Natural killer cell (primary cell): ENCODE measurements around the gene SULF2. TPM values are rescaled to one million over a fixed set of nuclear protein-coding genes. Genes with fewer than 3 reads are reported as not detected.

Experiments used
- ATAC-seq, 3 donors: fragments of 150-1000 bp in 2 of 3; fragments of 200-7000 bp in 1 of 3; cut with Tn5 transposase; 1 replicate in 1 of 3; 2 replicates in 2 of 3; pipeline ENCODE4 v1.10.0; 2021; ENCODE audit warnings: mild to moderate bottlenecking in 2 of 3, moderate library complexity in 2 of 3
- DNase-seq, 2 donors: peaks; one replicate each; pipeline versions ENCODE4 v3.0.0 to v3.0.0-alpha.2; 2013 to 2021; ENCODE audit warnings: mixed read lengths in 1 of 2
- H3K27ac ChIP-seq: one replicate; pipeline ENCODE4 v1.5.1; 2013; ENCODE audit warnings: mild to moderate bottlenecking, low read length
- H3K27me3 ChIP-seq: one replicate; pipeline ENCODE4 v1.6.1; 2013; ENCODE audit warnings: low read length; ENCODE audit not compliant: control insufficient read depth, insufficient read depth
- H3K36me3 ChIP-seq: one replicate; pipeline ENCODE4 v1.6.1; 2013; ENCODE audit warnings: low read length; ENCODE audit not compliant: control insufficient read depth, insufficient read depth
- H3K4me1 ChIP-seq: one replicate; pipeline ENCODE4 v1.6.1; 2013; ENCODE audit warnings: low read length; ENCODE audit not compliant: control insufficient read depth, insufficient read depth
- H3K4me3 ChIP-seq: one replicate; pipeline ENCODE4 v1.5.1; 2013; ENCODE audit warnings: low read length
- H3K9me3 ChIP-seq: one replicate; pipeline ENCODE4 v1.6.1; 2013; ENCODE audit warnings: low read length; ENCODE audit not compliant: control insufficient read depth, insufficient read depth
- H3K27ac Mint-ChIP-seq, 2 donors: one replicate each; pipeline ENCODE4 v1.8.0; 2022; ENCODE audit warnings: mild to moderate bottlenecking in 2 of 2, mixed read lengths in 2 of 2, moderate library complexity in 1 of 2
- H3K27me3 Mint-ChIP-seq, 2 donors: one replicate each; pipeline ENCODE4 v1.8.0; 2022; ENCODE audit warnings: low read depth in 2 of 2, mixed read lengths in 2 of 2
- H3K36me3 Mint-ChIP-seq: one replicate; pipeline ENCODE4 v1.8.0; 2022; ENCODE audit warnings: mixed read lengths
- H3K4me1 Mint-ChIP-seq, 2 donors: one replicate each; pipeline ENCODE4 v1.8.0; 2022; ENCODE audit warnings: mixed read lengths in 2 of 2
- H3K4me3 Mint-ChIP-seq: one replicate; pipeline ENCODE4 v1.8.0; 2022; ENCODE audit warnings: mild to moderate bottlenecking, moderate library complexity, mixed read lengths
- H3K9me3 Mint-ChIP-seq, 2 donors: one replicate each; pipeline ENCODE4 v1.8.0; 2022; ENCODE audit warnings: mixed read lengths in 2 of 2
- CTCF ChIP-seq: fragments of 200-600 bp; IDR thresholded peaks from one replicate; pipeline ENCODE4 v1.8.0; 2022; ENCODE audit warnings: antibody characterized with exemption
- WGBS: methylation state at CpG from one replicate; pipeline ENCODE4 v1.1.7; 2013; ENCODE audit warnings: missing lambda C conversion rate; ENCODE audit not compliant: insufficient coverage; 5-methylcytosine and 5-hydroxymethylcytosine counted together
- intact Hi-C: fragments of 100-400 bp; cut with micrococcal nuclease; formaldehyde crosslinking; loops from one replicate; pipeline ENCODE4 v1.14.2; 2022
- total RNA-seq, 4 donors: library from RNA; stranded (reverse); fragments of 120-200 nt in 1 of 4; gene quantifications; one replicate each; pipeline versions ENCODE4 v1.2.3 to v1.2.4, GENCODE V29; 2013 to 2022

Gene SULF2
- total RNA-seq, 3 donors from 2014 or later (not counting 1 experiment from before 2014, with no cell fraction given): 8.1 to 48.7 (median 12.3) TPM

GRCh38 chr20:47618479-47618878 is 166.8 kb downstream of the SULF2 start:
- Histone ChIP-seq H3K9me3 (no peaks in the 10 kb centered on the region), H3K36me3 (peaks cover 10% of the 10 kb centered on the region), H3K27me3 (no peaks in the 10 kb centered on the region), H3K4me1 (no peaks in the 10 kb centered on the region), H3K27ac (no peak overlapping the region), H3K4me3 (no peak overlapping the region)
- ATAC-seq (no peak), DNase-seq (no peak)
- 96% methylated on average over 4 of the region's 6 CpGs for WGBS
- Mint-ChIP-seq H3K4me3 (no peak overlapping the region), H3K36me3 (peaks cover 9% of the 10 kb centered on the region), H3K9me3 (no peaks in the 10 kb centered on the region), H3K27me3 (no peaks in the 10 kb centered on the region), H3K4me1 (peaks cover 14 to 20% of the 10 kb centered on the region in 2 donors), H3K27ac (no peak overlapping the region)
- intact Hi-C loops: no loop called here
- no peak for TF ChIP-seq CTCF

GRCh38 chr20:47614703-47615309 is 170.5 kb downstream of the SULF2 start:
- H3K4me1 Mint-ChIP-seq: peaks cover 26 to 34% of the 10 kb centered on the region in 2 donors
- Histone ChIP-seq H3K4me3 (no peak overlapping the region), H3K27me3 (no peaks in the 10 kb centered on the region), H3K4me1 (peaks cover 7% of the 10 kb centered on the region), H3K36me3 (no peaks in the 10 kb centered on the region), H3K27ac (no peak overlapping the region), H3K9me3 (no peaks in the 10 kb centered on the region)
- 100% methylated on average over 2 of the region's 2 CpGs for WGBS
- no peaks in the 10 kb centered on the region for H3K9me3 Mint-ChIP-seq
- H3K36me3 Mint-ChIP-seq: no peaks in the 10 kb centered on the region
- DNase-seq: no peak
- no peak overlapping the region for H3K4me3 Mint-ChIP-seq
- peak overlapping the region in 1 of 2 donors; percentile 63 for H3K27ac Mint-ChIP-seq
- H3K27me3 Mint-ChIP-seq: no peaks in the 10 kb centered on the region
- no peak for TF ChIP-seq CTCF
- ATAC-seq: no peak
- intact Hi-C loops: no loop called here

- H3K27ac Mint-ChIP-seq: peak overlapping the region; percentile 16 to 89
- no peaks in the 10 kb centered on the region for H3K9me3 ChIP-seq
- H3K36me3 ChIP-seq: no peaks in the 10 kb centered on the region
- H3K27ac ChIP-seq: no peak overlapping the region
- H3K4me3 ChIP-seq: no peak overlapping the region
- no peak for DNase-seq
- H3K27me3 Mint-ChIP-seq: no peaks in the 10 kb centered on the region
- intact Hi-C loops: no loop called here
- H3K27me3 ChIP-seq: no peaks in the 10 kb centered on the region
- no peak for TF ChIP-seq CTCF
- peaks cover 26 to 34% of the 10 kb centered on the region in 2 donors for H3K4me1 Mint-ChIP-seq
- WGBS: no CpG with 5 or more reads among the region's 2 CpGs
- peaks cover 7% of the 10 kb centered on the region for H3K4me1 ChIP-seq
- ATAC-seq: no peak
- H3K36me3 Mint-ChIP-seq: no peaks in the 10 kb centered on the region
- no peaks in the 10 kb centered on the region for H3K9me3 Mint-ChIP-seq
- H3K4me3 Mint-ChIP-seq: no peak overlapping the region
Measured at GRCh38 chr20:47612670-47613069, 172.6 kb downstream of the SULF2 start.

- Histone ChIP-seq H3K27ac (no peak overlapping the region), H3K4me3 (no peak overlapping the region), H3K9me3 (no peaks in the 10 kb centered on the region), H3K4me1 (peaks cover 7% of the 10 kb centered on the region), H3K27me3 (no peaks in the 10 kb centered on the region), H3K36me3 (no peaks in the 10 kb centered on the region)
- no peak for TF ChIP-seq CTCF
- Mint-ChIP-seq H3K27me3 (no peaks in the 10 kb centered on the region), H3K4me3 (no peak overlapping the region), H3K9me3 (no peaks in the 10 kb centered on the region), H3K4me1 (peaks cover 34 to 42% of the 10 kb centered on the region in 2 donors), H3K27ac (peak overlapping the region; percentile 16 to 89), H3K36me3 (no peaks in the 10 kb centered on the region)
- intact Hi-C loops: loop anchor here (2.0 kb wide), 1 partner anchor 125 kb away; no protein-coding TSS in a partner anchor
- DNase-seq (no peak), ATAC-seq (no peak)
- 98% methylated on average over 9 of the region's 9 CpGs for WGBS
Measured at GRCh38 chr20:47611785-47612184, 173.5 kb downstream of the SULF2 start.
